ENCODE measurements around the gene KCTD15. TPM values are rescaled to one million over a fixed set of nuclear protein-coding genes. Genes with fewer than 3 reads are reported as not detected.

The KCTD15 gene
- total and polyA plus RNA-seq, 2 experiments from 2014 or later, result 17.1 to 161 TPM

DNA sequence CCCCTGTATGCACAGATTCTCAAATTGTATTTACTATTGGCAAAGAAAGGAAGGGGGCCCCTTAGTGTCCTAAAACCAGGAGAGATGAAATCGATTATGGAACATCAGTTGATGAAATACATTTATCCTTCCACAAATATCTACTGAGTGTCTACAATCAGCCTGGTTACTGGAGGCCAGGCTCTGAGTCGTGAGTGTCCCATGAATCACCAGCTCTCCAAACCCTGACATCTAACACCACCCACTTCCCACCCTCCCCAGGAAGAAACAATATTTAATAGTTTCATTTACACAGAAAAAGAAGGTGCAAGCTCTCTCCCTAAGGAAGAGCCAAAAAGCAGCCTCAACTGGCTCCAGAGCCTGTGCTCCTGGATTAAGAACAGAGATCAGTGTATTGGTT is 25.2 kb downstream of the KCTD15 start:
- Histone ChIP-seq H3K27ac (no peak overlapping the region), H3K36me3 (no peaks in the 10 kb centered on the region), H3K4me1 (ENCODE audit: low read depth) (no peaks in the 10 kb centered on the region), H3K27me3 (no peaks in the 10 kb centered on the region), H3K4me3 (no peak overlapping the region), H3K9me3 (ENCODE audit: low read depth) (no peaks in the 10 kb centered on the region)
- TF ChIP-seq, protein P1, sequence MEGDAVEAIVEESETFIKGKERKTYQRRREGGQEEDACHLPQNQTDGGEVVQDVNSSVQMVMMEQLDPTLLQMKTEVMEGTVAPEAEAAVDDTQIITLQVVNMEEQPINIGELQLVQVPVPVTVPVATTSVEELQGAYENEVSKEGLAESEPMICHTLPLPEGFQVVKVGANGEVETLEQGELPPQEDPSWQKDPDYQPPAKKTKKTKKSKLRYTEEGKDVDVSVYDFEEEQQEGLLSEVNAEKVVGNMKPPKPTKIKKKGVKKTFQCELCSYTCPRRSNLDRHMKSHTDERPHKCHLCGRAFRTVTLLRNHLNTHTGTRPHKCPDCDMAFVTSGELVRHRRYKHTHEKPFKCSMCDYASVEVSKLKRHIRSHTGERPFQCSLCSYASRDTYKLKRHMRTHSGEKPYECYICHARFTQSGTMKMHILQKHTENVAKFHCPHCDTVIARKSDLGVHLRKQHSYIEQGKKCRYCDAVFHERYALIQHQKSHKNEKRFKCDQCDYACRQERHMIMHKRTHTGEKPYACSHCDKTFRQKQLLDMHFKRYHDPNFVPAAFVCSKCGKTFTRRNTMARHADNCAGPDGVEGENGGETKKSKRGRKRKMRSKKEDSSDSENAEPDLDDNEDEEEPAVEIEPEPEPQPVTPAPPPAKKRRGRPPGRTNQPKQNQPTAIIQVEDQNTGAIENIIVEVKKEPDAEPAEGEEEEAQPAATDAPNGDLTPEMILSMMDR (IDR thresholded peaks at IDR 0.05; ENCODE audit: low read depth, low read length), result no peak
- no peak for DNase-seq (ENCODE audit: low read depth in 1 of 2, low spot score in 1 of 2)

DNA sequence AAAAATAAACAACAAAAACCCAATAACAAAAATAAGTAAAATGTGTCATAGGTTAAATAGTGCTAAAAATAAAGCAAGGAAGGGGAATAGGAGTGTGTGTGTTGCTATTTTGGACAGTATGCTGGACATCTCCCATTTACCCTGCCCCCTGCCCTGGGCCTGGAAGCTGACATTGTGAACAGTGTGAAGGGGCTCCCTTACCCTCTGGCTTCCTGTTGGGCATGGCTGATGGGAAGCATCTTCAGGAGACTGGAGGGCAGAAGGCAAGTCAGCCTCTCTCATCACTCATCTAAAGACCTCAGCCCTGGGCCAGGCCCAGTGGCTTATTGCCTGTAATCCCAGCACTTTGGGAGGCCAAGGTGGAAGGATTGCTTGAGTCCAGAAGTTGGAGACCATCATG is 26.7 kb downstream of the KCTD15 start:
- TF ChIP-seq, protein P1 (IDR thresholded peaks at IDR 0.05; ENCODE audit: low read depth, low read length), result no peak
- Histone ChIP-seq H3K9me3 (ENCODE audit: low read depth) (no peaks in the 10 kb centered on the region), H3K4me1 (ENCODE audit: low read depth) (no peaks in the 10 kb centered on the region), H3K27ac (no peak overlapping the region), H3K36me3 (no peaks in the 10 kb centered on the region), H3K4me3 (no peak overlapping the region), H3K27me3 (no peaks in the 10 kb centered on the region)
- DNase-seq (ENCODE audit: low read depth in 1 of 2, low spot score in 1 of 2), result no peak

DNA sequence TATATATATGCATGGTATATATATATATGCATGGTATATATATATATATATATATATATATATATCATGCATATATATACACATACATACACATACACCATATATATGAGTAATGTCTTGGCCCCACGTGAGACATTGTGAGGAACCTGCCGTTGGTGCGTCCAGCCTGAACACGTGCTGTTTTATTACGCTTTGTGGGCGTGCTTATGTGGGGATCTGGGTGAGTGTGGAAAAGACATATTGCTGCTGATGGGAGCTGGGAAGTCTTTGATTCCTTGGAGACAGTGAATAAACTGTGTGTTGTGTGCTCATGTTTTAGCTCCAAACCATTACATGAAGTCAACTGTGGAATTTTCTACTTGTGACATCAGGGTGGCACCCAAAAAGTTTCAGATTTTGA is 28.9 kb downstream of the KCTD15 start:
- Histone ChIP-seq H3K27ac (no peak overlapping the region), H3K4me1 (ENCODE audit: low read depth) (no peaks in the 10 kb centered on the region), H3K27me3 (no peaks in the 10 kb centered on the region), H3K9me3 (ENCODE audit: low read depth) (no peaks in the 10 kb centered on the region), H3K36me3 (no peaks in the 10 kb centered on the region), H3K4me3 (no peak overlapping the region)
- no peak for DNase-seq (ENCODE audit: low read depth in 1 of 2, low spot score in 1 of 2)
- TF ChIP-seq, protein P1 (IDR thresholded peaks at IDR 0.05; ENCODE audit: low read depth, low read length), result no peak

DNA sequence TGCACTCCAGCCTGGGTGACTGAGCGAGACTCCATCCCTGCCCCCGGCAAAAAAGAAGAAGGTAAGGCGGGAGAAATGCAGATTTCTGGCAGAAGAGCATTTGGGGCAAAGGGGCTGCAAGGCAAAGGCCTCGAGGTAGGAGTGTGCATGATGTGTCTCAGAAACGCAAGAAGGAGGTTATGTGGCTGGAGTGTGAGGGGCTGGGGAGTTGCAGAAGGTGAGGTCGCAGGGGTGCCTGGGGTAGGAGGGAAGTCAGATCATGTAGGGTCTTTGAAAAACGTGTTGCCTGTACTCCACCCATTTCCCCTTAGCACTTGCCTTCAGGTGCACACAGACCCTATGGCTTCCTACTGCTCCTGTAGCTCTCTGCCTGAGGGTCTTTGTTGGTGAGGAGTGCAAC is 29.9 kb downstream of the KCTD15 start:
- DNase-seq (ENCODE audit: low read depth in 1 of 2, low spot score in 1 of 2), result no peak
- H3K9me3 ChIP-seq (ENCODE audit: low read depth), result no peaks in the 10 kb centered on the region
- no peaks in the 10 kb centered on the region for H3K4me1 ChIP-seq (ENCODE audit: low read depth)
- H3K4me3 ChIP-seq, result no peak overlapping the region
- no peaks in the 10 kb centered on the region for H3K36me3 ChIP-seq
- no peak overlapping the region for H3K27ac ChIP-seq
- H3K27me3 ChIP-seq, result no peaks in the 10 kb centered on the region
- TF ChIP-seq, protein P1 (IDR thresholded peaks at IDR 0.05; ENCODE audit: low read depth, low read length), result no peak

DNA sequence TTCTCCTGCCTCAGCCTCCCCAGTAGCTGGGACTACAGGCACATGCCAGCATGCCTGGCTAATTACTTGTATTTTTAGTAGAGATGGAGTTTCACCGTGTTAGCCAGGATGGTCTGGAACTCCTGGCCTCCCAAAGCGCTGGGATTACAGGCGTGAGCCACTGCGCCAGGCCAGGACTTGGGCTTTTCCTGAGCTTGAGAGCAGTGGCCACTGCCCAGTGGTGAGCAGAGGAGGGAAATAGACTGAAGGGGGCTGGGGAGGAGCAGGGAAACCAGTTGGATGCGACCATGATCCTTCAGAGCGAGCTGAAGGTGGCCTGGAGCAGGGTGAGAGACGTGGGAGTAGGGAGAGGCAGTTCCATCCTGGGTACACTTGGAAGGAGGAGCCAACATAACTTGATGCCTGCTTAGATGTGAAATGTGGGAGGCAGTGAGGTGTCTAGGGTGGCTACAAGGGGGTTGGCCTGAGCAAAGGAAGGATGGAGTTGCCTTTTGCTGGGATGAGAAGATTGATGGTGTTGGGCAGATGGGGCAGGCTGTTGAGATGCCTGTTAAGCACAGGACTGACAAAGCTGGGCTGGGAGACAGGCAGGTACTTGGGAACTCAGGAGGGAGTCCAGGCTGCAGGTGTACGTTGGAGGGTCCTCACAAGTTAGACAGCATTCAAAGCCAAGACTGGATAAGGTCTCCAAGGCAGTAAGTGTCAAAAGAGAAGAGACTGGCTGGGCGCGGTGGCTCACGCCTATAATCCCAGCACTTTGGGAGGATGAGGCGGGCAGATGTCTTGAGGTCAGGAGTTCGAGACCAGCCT is 31.8 kb downstream of the KCTD15 start:
- Histone ChIP-seq H3K27me3 (no peaks in the 10 kb centered on the region), H3K27ac (no peak overlapping the region), H3K36me3 (no peaks in the 10 kb centered on the region), H3K4me1 (ENCODE audit: low read depth) (no peaks in the 10 kb centered on the region), H3K4me3 (no peak overlapping the region), H3K9me3 (ENCODE audit: low read depth) (no peaks in the 10 kb centered on the region)
- no peak for DNase-seq (ENCODE audit: low read depth in 1 of 2, low spot score in 1 of 2)
- TF ChIP-seq, protein P1 (IDR thresholded peaks at IDR 0.05; ENCODE audit: low read depth, low read length), result no peak

Data from cardiac muscle cell (in vitro differentiated cells and primary cell).